Muscle of leg (tissue), 11 donors: ENCODE results near the gene DSCAM. TPM values are rescaled to one million over a fixed set of nuclear protein-coding genes. Genes with fewer than 3 reads are reported as not detected.
A peak's percentile ranks its signal among the peaks of the same experiment; 100 is the strongest.

Experiments
- DNase-seq: peaks from one replicate; pipeline ENCODE4 v3.0.0; 2013
- H3K27ac ChIP-seq: one replicate; pipeline ENCODE4 v1.5.1; 2013; ENCODE audit warnings: mild to moderate bottlenecking, low read length, control low read depth
- H3K27me3 ChIP-seq: one replicate; pipeline ENCODE4 v1.6.1; 2013; ENCODE audit warnings: low read length; ENCODE audit not compliant: control insufficient read depth, insufficient read depth
- H3K36me3 ChIP-seq: one replicate; pipeline ENCODE4 v1.6.1; 2013; ENCODE audit warnings: low read length; ENCODE audit not compliant: control insufficient read depth, insufficient read depth
- H3K4me1 ChIP-seq: one replicate; pipeline ENCODE4 v1.6.1; 2013; ENCODE audit warnings: low read length; ENCODE audit not compliant: control insufficient read depth, insufficient read depth
- H3K4me3 ChIP-seq: one replicate; pipeline ENCODE4 v1.5.1; 2013; ENCODE audit warnings: low read length, control low read depth
- H3K9me3 ChIP-seq: replicated peaks from 2 replicates; pipeline ENCODE4 v1.6.1; 2013; ENCODE audit warnings: low read depth, low read length; ENCODE audit not compliant: control insufficient read depth
- WGBS: methylation state at CpG from one replicate; pipeline ENCODE4 v1.1.5; 2013; ENCODE audit warnings: missing lambda C conversion rate; ENCODE audit not compliant: insufficient coverage; 5-methylcytosine and 5-hydroxymethylcytosine counted together
- polyA plus RNA-seq, 8 donors: library from polyadenylated mRNA; unstranded; fragments of 120-200 nt; gene quantifications; one replicate each; pipeline versions ENCODE4 v1.2.1 to v1.2.3, GENCODE V29; 2013; ENCODE audit warnings: inconsistent platforms in 1 of 8, low replicate concordance in 1 of 8; ENCODE audit not compliant: insufficient read length in 8 of 8, insufficient read depth in 1 of 8
- total RNA-seq: library from RNA; stranded (reverse); fragments of 120-200 nt; gene quantifications from one replicate; pipeline ENCODE4 v1.2.4, GENCODE V29; 2013

DSCAM gene
- total and polyA plus RNA-seq, 9 donors = 0.89 to 2.0 (median 1.3) TPM

GRCh38 chr21:40788635-40789034, 58.3 kb downstream of the DSCAM start:
- no CpG with 5 or more reads among the region's 3 CpGs for WGBS

GRCh38 chr21:40783404-40783803, 63.6 kb downstream of the DSCAM start:
- Histone ChIP-seq H3K36me3 (no peaks in the 10 kb centered on the region), H3K4me1 (no peaks in the 10 kb centered on the region), H3K27me3 (no peaks in the 10 kb centered on the region), H3K27ac (no peak overlapping the region), H3K9me3 (no peaks in the 10 kb centered on the region), H3K4me3 (no peak overlapping the region)
- DNase-seq = no peak
- 81% methylated on average over 3 of the region's 6 CpGs for WGBS

More at GRCh38 chr21:40788635-40789034, 58.3 kb downstream of the DSCAM start:
- DNase-seq = no peak
- no peaks in the 10 kb centered on the region for H3K27me3 ChIP-seq
- peaks cover 9% of the 10 kb centered on the region for H3K4me1 ChIP-seq
- no peak overlapping the region for H3K27ac ChIP-seq
- H3K36me3 ChIP-seq = no peaks in the 10 kb centered on the region
- H3K9me3 ChIP-seq = no peaks in the 10 kb centered on the region
- no peak overlapping the region for H3K4me3 ChIP-seq

DNA sequence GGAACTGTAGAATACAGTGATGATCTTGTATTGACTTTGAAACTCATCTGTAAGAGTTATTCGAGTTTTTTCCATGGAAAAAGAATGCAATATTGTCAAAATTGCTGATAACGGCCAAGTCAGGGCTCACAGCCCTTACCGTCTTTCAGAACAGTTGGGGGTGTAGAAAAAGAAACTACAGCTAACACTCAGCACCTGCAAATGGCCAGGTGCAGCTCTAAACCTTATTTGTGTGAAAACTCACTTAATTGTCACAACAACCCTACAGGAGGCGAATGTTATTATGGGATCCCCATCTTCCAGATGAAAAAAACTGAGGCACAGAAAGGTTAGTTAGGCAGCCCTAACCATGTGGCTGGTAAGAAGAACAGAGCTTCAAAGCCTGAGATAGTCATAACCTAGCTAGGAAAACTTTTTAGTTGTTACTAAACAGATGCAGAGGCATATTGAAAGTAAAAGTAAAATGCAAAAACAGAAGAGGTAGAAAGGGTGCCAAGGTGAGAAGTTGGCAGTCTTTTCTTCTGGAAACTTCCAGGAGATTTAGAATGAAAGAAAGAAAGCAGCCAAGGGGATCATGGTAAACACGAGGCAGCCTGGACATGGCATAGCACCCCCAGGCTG, 76.4 kb downstream of the DSCAM start:
- 44% methylated on average over 1 of the region's 5 CpGs for WGBS
- Histone ChIP-seq H3K4me1 (peaks cover 16% of the 10 kb centered on the region), H3K36me3 (no peaks in the 10 kb centered on the region), H3K9me3 (no peaks in the 10 kb centered on the region), H3K4me3 (no peak overlapping the region), H3K27ac (no peak overlapping the region), H3K27me3 (no peaks in the 10 kb centered on the region)
- no peak for DNase-seq

GRCh38 chr21:40769231-40769630, 77.7 kb downstream of the DSCAM start:
- Histone ChIP-seq H3K36me3 (no peaks in the 10 kb centered on the region), H3K9me3 (no peaks in the 10 kb centered on the region), H3K4me1 (peaks cover 18% of the 10 kb centered on the region), H3K27ac (no peak overlapping the region), H3K4me3 (no peak overlapping the region), H3K27me3 (no peaks in the 10 kb centered on the region)
- DNase-seq = no peak
- WGBS = 59% methylated on average over 1 of the region's 1 CpG

GRCh38 chr21:40768056-40768455, 78.9 kb downstream of the DSCAM start:
- no CpG with 5 or more reads among the region's 2 CpGs for WGBS
- H3K9me3 ChIP-seq = no peaks in the 10 kb centered on the region
- H3K4me1 ChIP-seq = peaks cover 16% of the 10 kb centered on the region
- H3K27me3 ChIP-seq = no peaks in the 10 kb centered on the region
- no peak overlapping the region for H3K27ac ChIP-seq
- no peak for DNase-seq
- H3K36me3 ChIP-seq = no peaks in the 10 kb centered on the region
- H3K4me3 ChIP-seq = no peak overlapping the region

DNA sequence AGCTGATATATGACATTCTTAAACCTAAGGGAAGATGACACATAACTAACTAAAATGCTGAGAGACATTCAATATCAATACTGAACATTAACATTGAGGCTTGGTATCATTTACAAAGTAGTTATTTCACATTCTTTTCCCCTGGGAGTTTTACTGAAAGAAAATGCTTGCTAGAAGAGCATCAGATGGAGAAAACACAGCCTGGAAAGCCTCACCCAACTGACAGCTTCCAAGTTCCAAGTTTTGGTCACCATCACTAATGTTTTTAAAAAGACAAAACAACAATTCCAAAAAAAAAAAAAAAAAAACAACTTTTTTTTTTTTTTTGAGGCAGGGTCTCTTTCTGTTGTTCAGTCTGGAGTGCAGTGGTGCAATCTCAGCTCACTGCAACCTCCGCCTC, 80.6 kb downstream of the DSCAM start:
- DNase-seq = peak; percentile 23
- Histone ChIP-seq H3K9me3 (no peaks in the 10 kb centered on the region), H3K36me3 (no peaks in the 10 kb centered on the region), H3K4me1 (peaks cover 11% of the 10 kb centered on the region), H3K4me3 (no peak overlapping the region), H3K27ac (no peak overlapping the region), H3K27me3 (no peaks in the 10 kb centered on the region)
- WGBS = no CpG with 5 or more reads among the region's 1 CpG

DNA sequence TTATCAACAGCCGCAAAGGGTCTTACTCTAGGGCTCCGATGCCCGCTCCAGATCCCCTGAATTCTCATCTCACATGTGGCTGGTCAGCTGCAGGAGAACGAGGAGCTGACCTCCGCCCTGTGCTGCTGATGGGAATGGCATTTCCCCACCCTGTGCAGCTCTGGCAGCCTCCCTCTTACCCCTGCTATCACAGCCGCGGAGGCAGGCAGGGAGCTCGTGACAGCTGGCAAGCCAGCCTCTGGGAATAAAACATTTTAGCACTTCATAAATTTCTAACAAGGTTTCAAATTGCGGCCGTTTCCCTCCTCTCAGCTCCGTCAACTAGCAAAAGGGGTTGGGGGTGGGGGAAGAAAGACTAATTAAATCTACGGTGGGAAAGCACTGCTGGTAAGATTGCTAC, 81.1 kb downstream of the DSCAM start:
- Histone ChIP-seq H3K4me3 (no peak overlapping the region), H3K27ac (no peak overlapping the region), H3K36me3 (no peaks in the 10 kb centered on the region), H3K27me3 (no peaks in the 10 kb centered on the region), H3K9me3 (no peaks in the 10 kb centered on the region), H3K4me1 (peaks cover 11% of the 10 kb centered on the region)
- DNase-seq = peak; percentile 43
- WGBS = 20% methylated on average over 7 of the region's 12 CpGs

GRCh38 chr21:40760821-40761220, 86.1 kb downstream of the DSCAM start:
- no peak overlapping the region for H3K4me3 ChIP-seq
- 0% methylated on average over 1 of the region's 2 CpGs for WGBS
- H3K27ac ChIP-seq = no peak overlapping the region
- H3K9me3 ChIP-seq = no peaks in the 10 kb centered on the region
- H3K4me1 ChIP-seq = peaks cover 5% of the 10 kb centered on the region
- no peak for DNase-seq
- no peaks in the 10 kb centered on the region for H3K27me3 ChIP-seq
- H3K36me3 ChIP-seq = no peaks in the 10 kb centered on the region

DNA sequence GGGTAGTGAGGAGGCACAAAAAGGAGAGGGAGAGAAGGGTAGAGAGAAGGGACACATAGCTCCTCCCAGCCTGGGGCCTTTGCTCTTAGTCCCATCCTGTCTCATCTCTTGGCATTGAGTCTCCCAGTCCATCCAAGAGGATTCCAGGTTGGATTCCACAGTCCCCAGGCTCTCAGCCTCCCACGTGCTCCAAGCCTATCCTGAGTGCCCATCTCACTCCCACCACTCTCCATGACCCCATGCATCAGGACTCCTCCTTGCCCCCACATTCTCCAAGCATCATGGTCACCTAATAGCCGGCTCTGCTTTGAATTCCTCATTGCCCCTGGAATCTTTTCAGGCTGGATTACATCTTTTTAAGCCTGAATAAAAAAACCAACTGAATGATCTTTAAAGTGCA, 87.9 kb downstream of the DSCAM start:
- Histone ChIP-seq H3K27ac (no peak overlapping the region), H3K27me3 (no peaks in the 10 kb centered on the region), H3K9me3 (no peaks in the 10 kb centered on the region), H3K36me3 (no peaks in the 10 kb centered on the region), H3K4me1 (no peaks in the 10 kb centered on the region), H3K4me3 (no peak overlapping the region)
- no peak for DNase-seq
- WGBS = 67% methylated on average over 2 of the region's 2 CpGs

DNA sequence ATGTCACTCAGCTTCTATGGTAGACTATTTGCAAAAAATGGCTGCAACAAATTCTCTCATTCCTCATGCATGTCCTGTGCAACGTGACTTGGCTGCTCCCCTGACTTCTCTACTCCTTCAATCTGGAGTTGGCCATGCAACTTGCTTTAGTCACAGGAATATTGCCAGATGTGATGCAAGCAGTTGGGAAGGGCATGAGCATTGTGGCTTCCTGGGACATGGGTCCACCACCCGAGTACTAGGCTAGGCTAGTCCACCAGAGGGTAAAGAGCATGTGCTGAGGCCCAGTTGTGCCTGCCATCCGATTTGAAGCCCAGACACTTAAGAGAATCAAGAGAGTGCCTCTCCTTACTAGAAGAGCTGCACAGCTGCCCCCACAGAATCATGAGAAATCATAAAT, 89.6 kb downstream of the DSCAM start:
- H3K9me3 ChIP-seq = no peaks in the 10 kb centered on the region
- H3K4me3 ChIP-seq = no peak overlapping the region
- H3K27me3 ChIP-seq = no peaks in the 10 kb centered on the region
- no peak overlapping the region for H3K27ac ChIP-seq
- no peaks in the 10 kb centered on the region for H3K36me3 ChIP-seq
- DNase-seq = no peak
- no peaks in the 10 kb centered on the region for H3K4me1 ChIP-seq
- 80% methylated on average over 1 of the region's 3 CpGs for WGBS

DNA sequence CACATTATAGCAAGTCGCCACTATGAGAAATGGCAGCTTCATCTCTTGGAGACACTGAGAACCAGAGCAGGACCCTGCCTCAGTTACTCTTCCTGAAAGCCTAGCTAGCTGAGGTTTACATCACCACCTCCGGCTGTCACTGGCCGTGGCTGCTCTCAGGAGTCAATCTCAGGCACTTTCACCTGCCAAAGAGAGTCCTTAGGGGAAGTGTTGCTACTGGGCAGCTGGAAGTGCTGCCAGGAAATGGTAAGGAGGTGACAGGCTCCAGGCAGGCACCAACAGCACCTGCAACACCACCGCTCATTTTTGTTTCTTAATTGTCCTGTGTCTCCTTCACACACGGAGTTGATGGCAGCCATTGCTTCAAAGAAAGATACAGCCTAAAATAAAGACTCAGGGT, 92.5 kb downstream of the DSCAM start:
- H3K4me1 ChIP-seq = peaks cover 2% of the 10 kb centered on the region
- no peak for DNase-seq
- no peaks in the 10 kb centered on the region for H3K27me3 ChIP-seq
- H3K27ac ChIP-seq = no peak overlapping the region
- 89% methylated on average over 1 of the region's 5 CpGs for WGBS
- H3K36me3 ChIP-seq = no peaks in the 10 kb centered on the region
- no peak overlapping the region for H3K4me3 ChIP-seq
- no peaks in the 10 kb centered on the region for H3K9me3 ChIP-seq
